Common myeloid progenitor, CD34-positive (primary cell): ENCODE data around the gene SYNE1.

Experiments used
- CTCF ChIA-PET: fragments of 350-600 bp; sonication (Branson Sonifier 250); formaldehyde crosslinking; loops from one replicate; lab custom pipeline; 2021; ENCODE audit warnings: antibody characterized with exemption; lab: Charles Lee
- POLR2A ChIA-PET: fragments of 350-600 bp; sonication (Branson Sonifier 250); formaldehyde crosslinking; loops from one replicate; lab custom pipeline; 2021; ENCODE audit warnings: antibody characterized with exemption; lab: Charles Lee
- DNase-seq, 3 donors: peaks; one replicate each; pipeline versions ENCODE4 v3.0.0 to v3.0.0-alpha.2; 2013
- H3K27ac ChIP-seq, 2 experiments: 1 replicate in 1 of 2; 2 replicates in 1 of 2; pipeline ENCODE4 v1.7.0; 2013; ENCODE audit warnings: inconsistent platforms in 2 of 2, low read length in 2 of 2, mild to moderate bottlenecking in 2 of 2, low read depth in 1 of 2, moderate library complexity in 1 of 2; ENCODE audit not compliant: severe bottlenecking in 2 of 2, insufficient read depth in 1 of 2, poor library complexity in 1 of 2
- H3K27me3 ChIP-seq, 5 experiments: replicated peaks in 2 of 5; 1 replicate in 3 of 5; 2 replicates in 2 of 5; pipeline versions ENCODE4 v1.6.1 to v1.7.0; 2013; ENCODE audit warnings: low read length in 4 of 5, mild to moderate bottlenecking in 2 of 5, moderate library complexity in 2 of 5, inconsistent platforms in 1 of 5; ENCODE audit not compliant: insufficient read depth in 5 of 5, control insufficient read depth in 4 of 5
- H3K36me3 ChIP-seq, 4 experiments: 1 replicate in 2 of 4; 2 replicates in 2 of 4; pipeline versions ENCODE4 v1.6.1 to v1.7.0; 2013; ENCODE audit warnings: low read length in 3 of 4, control low read depth in 1 of 4, mild to moderate bottlenecking in 1 of 4; ENCODE audit not compliant: control insufficient read depth in 4 of 4, insufficient read depth in 4 of 4
- H3K4me1 ChIP-seq, 4 experiments: 1 replicate in 3 of 4; 2 replicates in 1 of 4; pipeline versions ENCODE4 v1.6.1 to v1.7.1; 2013; ENCODE audit warnings: low read length in 3 of 4, mild to moderate bottlenecking in 3 of 4, control low read depth in 1 of 4, inconsistent platforms in 1 of 4, moderate library complexity in 1 of 4; ENCODE audit not compliant: control insufficient read depth in 4 of 4, insufficient read depth in 4 of 4; ENCODE audit errors: control extremely low read depth in 1 of 4
- H3K4me3 ChIP-seq, 7 experiments: 1 replicate in 4 of 7; 2 replicates in 3 of 7; pipeline versions ENCODE4 v1.5.1 to v1.7.0; 2013; ENCODE audit warnings: mild to moderate bottlenecking in 7 of 7, low read length in 6 of 7, moderate library complexity in 6 of 7, inconsistent platforms in 2 of 7, low read depth in 2 of 7, control low read depth in 1 of 7; ENCODE audit not compliant: insufficient read depth in 4 of 7, control insufficient read depth in 1 of 7; ENCODE audit errors: extremely low read depth in 1 of 7
- H3K9me3 ChIP-seq, 5 experiments: 1 replicate in 4 of 5; 2 replicates in 1 of 5; pipeline versions ENCODE4 v1.6.1 to v1.7.1; 2013; ENCODE audit warnings: low read length in 4 of 5, mild to moderate bottlenecking in 2 of 5, inconsistent platforms in 1 of 5, low read depth in 1 of 5, moderate library complexity in 1 of 5; ENCODE audit not compliant: control insufficient read depth in 4 of 5, insufficient read depth in 2 of 5; ENCODE audit errors: control extremely low read depth in 1 of 5
- WGBS: methylation state at CpG from one replicate; pipeline ENCODE4 v1.1.5; 2013; ENCODE audit not compliant: insufficient coverage; 5-methylcytosine and 5-hydroxymethylcytosine counted together

SYNE1 gene

DNA sequence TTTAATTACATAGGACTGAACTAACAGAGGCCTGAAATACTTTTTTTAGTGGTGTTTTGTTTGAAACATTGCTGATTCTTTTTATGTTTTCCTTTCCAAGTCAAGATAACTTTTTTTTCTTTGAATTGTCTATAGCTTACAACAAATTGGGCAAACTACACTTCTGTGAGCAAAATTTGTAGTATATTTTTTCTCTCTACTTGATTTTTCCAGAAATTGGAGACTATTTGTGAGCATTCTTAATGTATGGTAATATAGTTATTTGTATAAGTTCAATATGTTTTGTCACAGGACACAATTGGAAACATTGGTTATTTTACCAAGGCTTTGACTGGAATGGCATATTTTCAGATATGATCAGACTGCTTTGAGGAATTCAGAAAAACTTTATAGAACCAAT lies 216.5 kb downstream of the SYNE1 start:
- no peaks in the 10 kb centered on the region for H3K4me1 ChIP-seq
- DNase-seq = no peak
- H3K4me3 ChIP-seq = no peak overlapping the region
- ChIA-PET POLR2A (no interaction called here), CTCF (no interaction called here)
- H3K27ac ChIP-seq = no peak overlapping the region
- peaks cover 0 to 6% (median 1%) of the 10 kb centered on the region in 5 experiments for H3K9me3 ChIP-seq
- H3K36me3 ChIP-seq = no peaks in the 10 kb centered on the region
- H3K27me3 ChIP-seq = no peaks in the 10 kb centered on the region

DNA sequence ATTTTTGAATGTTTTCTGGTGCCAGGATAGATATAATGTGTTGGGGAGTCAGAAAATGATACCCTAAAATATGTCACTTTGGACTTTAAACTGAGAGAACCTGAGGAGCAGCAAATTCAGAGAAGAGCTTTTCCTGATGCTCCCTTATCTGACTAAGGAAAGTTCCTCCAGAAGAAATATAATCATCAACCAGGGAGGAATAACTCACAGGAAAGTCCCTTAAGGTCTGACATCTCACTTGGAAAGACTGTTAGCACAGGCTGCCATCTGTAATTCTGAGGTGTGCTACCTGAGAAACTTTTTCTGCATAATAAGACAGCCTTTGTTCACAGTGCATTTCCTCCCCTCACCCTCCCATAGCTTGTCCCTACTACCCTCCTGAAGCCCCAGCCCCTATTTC lies 218.6 kb downstream of the SYNE1 start:
- POLR2A ChIA-PET = no interaction called here
- H3K4me3 ChIP-seq = no peak overlapping the region
- no peaks in the 10 kb centered on the region for H3K4me1 ChIP-seq
- H3K27ac ChIP-seq = no peak overlapping the region
- CTCF ChIA-PET = no interaction called here
- H3K27me3 ChIP-seq = peaks cover 0 to 2% (median 0%) of the 10 kb centered on the region in 5 experiments
- no peak for DNase-seq
- peaks cover 0 to 6% (median 1%) of the 10 kb centered on the region in 5 experiments for H3K9me3 ChIP-seq
- H3K36me3 ChIP-seq = no peaks in the 10 kb centered on the region

DNA sequence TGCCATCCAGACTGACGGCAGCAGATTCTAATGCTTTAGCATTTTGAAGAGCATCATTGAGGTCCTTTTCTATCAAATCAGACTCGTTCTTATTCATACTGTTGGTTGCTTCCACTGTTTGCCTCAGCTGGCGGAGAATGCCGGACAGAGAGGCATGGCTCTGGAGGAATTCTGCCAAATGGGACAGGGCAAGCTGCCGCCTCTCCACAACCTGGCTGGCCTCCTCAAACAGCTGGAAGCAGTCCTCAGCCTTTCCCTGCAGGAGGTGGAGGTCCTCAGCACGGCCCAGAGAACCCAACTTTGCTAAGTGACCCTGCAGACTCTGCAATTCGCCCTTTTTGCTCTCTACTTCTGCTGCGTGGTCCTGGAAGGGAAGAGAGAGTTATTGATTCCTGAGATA lies 220.5 kb downstream of the SYNE1 start:
- H3K27me3 ChIP-seq = peaks cover 0 to 2% (median 0%) of the 10 kb centered on the region in 5 experiments
- CTCF ChIA-PET = interaction anchor here (0.9 kb wide), 1 partner anchor 8 kb away, joined by 3 read pairs; no protein-coding TSS in a partner anchor
- H3K4me3 ChIP-seq = no peak overlapping the region
- H3K9me3 ChIP-seq = peaks cover 0 to 6% (median 1%) of the 10 kb centered on the region in 5 experiments
- 98% methylated on average over 6 of the region's 8 CpGs for WGBS
- H3K4me1 ChIP-seq = no peaks in the 10 kb centered on the region
- no peak for DNase-seq
- H3K27ac ChIP-seq = no peak overlapping the region
- no peaks in the 10 kb centered on the region for H3K36me3 ChIP-seq
- POLR2A ChIA-PET = no interaction called here

DNA sequence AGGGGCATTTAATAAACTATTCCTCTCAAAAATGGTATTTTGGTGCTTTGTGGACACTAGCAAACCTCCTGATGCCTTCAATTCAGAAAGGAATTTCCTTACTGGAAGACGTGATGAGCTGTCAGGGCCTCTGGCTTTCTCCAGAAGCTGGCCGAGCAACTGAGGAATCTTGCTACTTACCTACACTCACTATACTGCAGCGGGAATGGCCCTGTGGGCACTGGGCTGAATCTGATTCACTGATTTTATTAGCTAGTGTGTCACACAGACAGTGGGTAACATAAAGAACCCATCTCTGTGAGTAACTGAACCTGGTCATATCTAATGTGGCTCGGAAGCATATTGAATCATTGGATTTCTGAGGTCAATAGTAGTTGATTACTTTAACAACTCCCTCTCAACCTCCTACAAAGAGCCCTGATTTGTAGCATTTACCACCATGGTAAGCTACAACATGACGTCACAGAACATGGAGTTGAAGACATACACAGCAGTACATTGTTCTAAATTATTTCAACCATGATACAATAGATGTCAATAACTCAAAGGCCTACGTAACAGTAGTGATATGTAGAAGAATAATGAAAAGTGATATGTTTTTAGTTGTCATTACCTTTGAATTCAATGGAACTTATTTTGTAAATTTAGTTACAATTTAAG lies 232.1 kb downstream of the SYNE1 start:
- CTCF ChIA-PET = interaction anchor here (0.6 kb wide), 1 partner anchor 1390 kb away, joined by 3 read pairs; no protein-coding TSS in a partner anchor
- no peaks in the 10 kb centered on the region for H3K27me3 ChIP-seq
- no peaks in the 10 kb centered on the region for H3K4me1 ChIP-seq
- no peak overlapping the region for H3K4me3 ChIP-seq
- no peaks in the 10 kb centered on the region for H3K36me3 ChIP-seq
- H3K27ac ChIP-seq = no peak overlapping the region
- 87% methylated on average over 3 of the region's 6 CpGs for WGBS
- POLR2A ChIA-PET = interaction anchor here (0.6 kb wide), 1 partner anchor 20 kb away, joined by 3 read pairs; no protein-coding TSS in a partner anchor
- DNase-seq = no peak
- no peaks in the 10 kb centered on the region for H3K9me3 ChIP-seq

DNA sequence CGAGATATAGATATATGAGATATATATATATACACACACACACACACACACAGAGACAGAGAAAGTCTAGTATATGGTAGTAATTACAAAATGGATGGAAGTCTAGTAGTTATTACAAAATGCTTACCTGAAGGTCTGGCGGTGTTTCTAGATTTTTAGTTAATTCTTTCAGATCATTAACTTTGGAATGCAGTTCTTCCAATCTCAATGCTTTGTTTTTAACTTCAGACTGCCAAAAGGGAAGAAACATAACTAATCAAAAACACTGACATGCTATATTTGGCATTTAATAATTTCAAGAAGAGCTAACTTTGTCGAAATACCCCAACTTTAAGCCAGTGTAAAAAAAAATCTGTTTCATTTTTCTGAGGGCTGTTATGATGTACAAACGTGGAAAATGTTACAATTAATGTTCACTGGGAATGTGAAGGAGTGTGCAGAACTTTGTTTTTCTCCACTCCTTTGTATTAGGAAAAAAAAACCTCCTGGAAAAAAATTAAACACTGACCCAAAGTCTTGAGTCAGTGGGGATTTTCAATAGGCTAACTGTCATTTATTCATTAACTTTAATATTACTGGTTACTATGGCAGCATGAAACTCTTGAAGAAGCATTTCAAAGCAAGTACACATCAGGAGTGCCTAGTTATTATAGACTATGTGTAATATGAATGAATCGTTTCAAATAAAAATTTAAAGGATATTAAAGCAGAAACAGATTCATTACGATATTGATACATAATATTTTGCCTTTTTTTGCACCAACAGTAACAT lies 232.9 kb downstream of the SYNE1 start:
- Histone ChIP-seq H3K36me3 (no peaks in the 10 kb centered on the region), H3K4me3 (no peak overlapping the region), H3K27me3 (no peaks in the 10 kb centered on the region), H3K4me1 (no peaks in the 10 kb centered on the region), H3K9me3 (no peaks in the 10 kb centered on the region), H3K27ac (no peak overlapping the region)
- CTCF ChIA-PET = no interaction called here
- no peak for DNase-seq
- 100% methylated on average over 1 of the region's 6 CpGs for WGBS
- POLR2A ChIA-PET = no interaction called here

DNA sequence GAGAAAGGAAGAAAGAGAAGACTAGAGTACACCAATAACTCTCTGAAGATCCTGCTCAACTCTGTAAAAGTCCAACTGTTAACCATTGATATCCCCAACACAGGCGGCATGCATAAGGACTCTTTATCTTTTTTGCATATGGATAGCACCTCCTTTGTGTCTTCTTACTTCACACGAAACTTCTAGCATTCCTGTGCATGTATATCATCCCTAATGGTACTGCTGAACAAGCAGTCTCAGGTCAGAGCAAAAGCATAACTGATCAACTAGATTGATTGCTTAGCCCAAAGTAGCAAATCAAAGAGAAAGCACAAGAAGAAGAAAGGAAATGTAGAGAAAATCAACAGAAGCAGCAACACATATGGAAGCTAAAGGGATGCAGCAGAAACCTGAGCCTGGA lies 234.4 kb downstream of the SYNE1 start:
- Histone ChIP-seq H3K36me3 (no peaks in the 10 kb centered on the region), H3K9me3 (no peaks in the 10 kb centered on the region), H3K4me1 (no peaks in the 10 kb centered on the region), H3K4me3 (no peak overlapping the region), H3K27me3 (no peaks in the 10 kb centered on the region), H3K27ac (no peak overlapping the region)
- ChIA-PET POLR2A (no interaction called here), CTCF (no interaction called here)
- WGBS = 85% methylated on average over 2 of the region's 2 CpGs
- no peak for DNase-seq

DNA sequence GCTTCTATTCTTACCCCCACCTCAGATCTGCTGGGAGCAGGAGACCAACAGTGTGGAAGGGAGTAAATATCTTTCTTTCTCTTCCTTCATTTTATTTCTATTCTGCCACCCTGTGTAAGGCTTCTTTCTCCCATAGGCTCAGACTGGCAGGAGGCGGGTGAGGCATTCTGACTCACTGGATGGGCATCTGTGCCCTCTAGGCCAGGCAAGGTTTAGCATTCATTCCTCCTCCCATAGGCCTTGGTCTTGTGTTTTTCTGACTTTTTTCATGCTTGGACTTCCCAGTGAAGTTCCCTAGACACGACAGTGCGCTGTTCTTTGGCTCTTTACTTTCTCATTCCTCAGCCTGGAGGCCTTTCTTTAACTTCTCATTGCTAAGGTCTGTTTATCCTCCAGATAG lies 235.2 kb downstream of the SYNE1 start:
- Histone ChIP-seq H3K27ac (no peak overlapping the region), H3K9me3 (no peaks in the 10 kb centered on the region), H3K4me3 (no peak overlapping the region), H3K36me3 (no peaks in the 10 kb centered on the region), H3K4me1 (no peaks in the 10 kb centered on the region), H3K27me3 (no peaks in the 10 kb centered on the region)
- DNase-seq = no peak
- POLR2A ChIA-PET = no interaction called here
- WGBS = 98% methylated on average over 3 of the region's 3 CpGs
- CTCF ChIA-PET = interaction anchor here (1.2 kb wide), 1 partner anchor 29 kb away, joined by 3 read pairs; no protein-coding TSS in a partner anchor
